SK-N-DZ (cell line): Measurements from ENCODE around the gene NLK.
"Not testable (repeated sequence)": the region's sequence is repeated elsewhere in the genome, so short reads cannot be mapped to it uniquely, and the experiment has no call there.

Experiments
- DNase-seq: peaks from one replicate; pipeline ENCODE4 v3.0.0-alpha.2; 2015; ENCODE audit warnings: low spot score
- small RNA-seq, 2 experiments: library from RNA; depleted of rRNA; stranded (forward); fragments of <200 nt; gene quantifications; one replicate each; pipeline ENCODE3, GENCODE V24; 2014

The NLK gene

GRCh38 chr17:28228986-28229729, 186.7 kb downstream of the NLK start:
- DNase-seq, result no peak

- no peak for DNase-seq
Measured at GRCh38 chr17:28230011-28230410, 187.5 kb downstream of the NLK start.

- DNase-seq, result not testable (repeated sequence)
Measured at GRCh38 chr17:28230607-28231006, 188.1 kb downstream of the NLK start.

GRCh38 chr17:28231624-28232023, 189.1 kb downstream of the NLK start:
- DNase-seq, result not testable (repeated sequence)

- not testable (repeated sequence) for DNase-seq
Measured at GRCh38 chr17:28232966-28233870, 190.7 kb downstream of the NLK start.

GRCh38 chr17:28233872-28234856, 191.7 kb downstream of the NLK start:
- DNase-seq, result not testable (repeated sequence)

GRCh38 chr17:28235066-28235700, 192.7 kb downstream of the NLK start:
- not testable (repeated sequence) for DNase-seq

- not testable (repeated sequence) for DNase-seq
Measured at GRCh38 chr17:28236033-28236653, 193.7 kb downstream of the NLK start.

GRCh38 chr17:28238547-28239270, 196.2 kb downstream of the NLK start:
- not testable (repeated sequence) for DNase-seq

GRCh38 chr17:28239271-28239624, 196.8 kb downstream of the NLK start:
- DNase-seq, result peak; percentile 50

- no peak for DNase-seq
Measured at GRCh38 chr17:28240688-28241340, 198.3 kb downstream of the NLK start.

GRCh38 chr17:28242791-28243190, 200.3 kb downstream of the NLK start:
- no peak for DNase-seq

GRCh38 chr17:28243268-28243667, 200.8 kb downstream of the NLK start:
- DNase-seq, result not testable (repeated sequence)

GRCh38 chr17:28244446-28244845, 202.0 kb downstream of the NLK start:
- no peak for DNase-seq

Small RNA genes within 50 kb of the gene (small RNA-seq; reads per million reads assigned to genes)
- gene RF00006, result 0 reads per million in 2 experiments
- 0.03 to 0.04 reads per million in 2 experiments for gene RF00156
- 0 reads per million in 2 experiments for gene RF00601
- 0 reads per million in 2 experiments for gene RPS29P22
